Left renal pelvis (tissue), 4 donors: ENCODE data around the gene DVL1. TPM values are rescaled to one million over a fixed set of nuclear protein-coding genes. Genes with fewer than 3 reads are reported as not detected.

ENCODE experiments used
- DNase-seq, 4 donors: peaks; one replicate each; pipeline ENCODE4 v3.0.0-alpha.2; 2013; ENCODE audit warnings: low read depth in 4 of 4, low spot score in 3 of 4
- polyA plus RNA-seq, 4 donors: library from polyadenylated mRNA; unstranded; fragments of 120-200 nt; gene quantifications; one replicate each; pipeline ENCODE4 v1.2.1, GENCODE V29; 2013; ENCODE audit not compliant: insufficient read length in 4 of 4

The DVL1 gene
- polyA plus RNA-seq, 4 donors = 25.8 to 45.4 (median 26.1) TPM

DNA sequence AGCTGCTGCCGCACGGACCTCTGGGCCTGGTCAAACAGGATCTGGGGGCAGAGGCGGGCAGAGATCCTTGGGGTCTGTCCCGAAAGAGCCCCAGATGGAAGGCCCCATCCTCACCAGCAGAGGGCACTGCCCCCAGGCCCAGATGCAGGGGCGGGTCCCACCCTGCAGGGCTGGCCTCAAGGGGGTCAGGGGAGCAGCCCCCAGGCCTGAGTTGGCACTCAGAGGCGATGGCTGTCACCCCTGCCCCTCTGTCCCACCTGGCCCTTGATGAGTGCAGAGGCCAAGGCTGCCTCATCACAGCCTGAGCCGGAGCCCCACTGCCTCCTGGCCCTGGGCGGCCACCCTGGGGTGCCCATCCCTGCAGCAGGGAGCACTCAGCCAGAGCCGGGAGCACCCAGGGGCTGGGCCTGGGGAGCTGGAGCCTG, 47.2 kb downstream of the DVL1 start:
- no peak for DNase-seq

DNA sequence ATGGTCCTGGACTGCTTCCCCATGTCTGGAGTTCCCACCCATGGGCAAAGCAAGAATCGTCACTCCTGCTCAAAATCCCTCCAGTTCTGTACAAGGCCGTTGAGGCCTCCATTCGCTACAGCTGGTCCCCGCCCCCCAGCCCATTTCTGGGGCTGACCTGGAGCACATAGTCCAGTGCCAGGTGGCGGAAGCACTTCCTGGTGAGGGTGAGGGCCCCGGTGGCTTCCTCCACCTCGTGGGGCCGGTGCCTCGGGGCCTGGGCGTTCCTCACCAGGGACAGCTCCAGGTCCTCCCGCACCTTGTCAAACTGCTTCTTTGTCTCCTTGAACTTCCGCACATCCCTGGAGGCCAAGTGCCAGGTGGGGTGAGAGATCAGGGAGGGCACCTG, 48.9 kb downstream of the DVL1 start:
- DNase-seq = no peak

DNA sequence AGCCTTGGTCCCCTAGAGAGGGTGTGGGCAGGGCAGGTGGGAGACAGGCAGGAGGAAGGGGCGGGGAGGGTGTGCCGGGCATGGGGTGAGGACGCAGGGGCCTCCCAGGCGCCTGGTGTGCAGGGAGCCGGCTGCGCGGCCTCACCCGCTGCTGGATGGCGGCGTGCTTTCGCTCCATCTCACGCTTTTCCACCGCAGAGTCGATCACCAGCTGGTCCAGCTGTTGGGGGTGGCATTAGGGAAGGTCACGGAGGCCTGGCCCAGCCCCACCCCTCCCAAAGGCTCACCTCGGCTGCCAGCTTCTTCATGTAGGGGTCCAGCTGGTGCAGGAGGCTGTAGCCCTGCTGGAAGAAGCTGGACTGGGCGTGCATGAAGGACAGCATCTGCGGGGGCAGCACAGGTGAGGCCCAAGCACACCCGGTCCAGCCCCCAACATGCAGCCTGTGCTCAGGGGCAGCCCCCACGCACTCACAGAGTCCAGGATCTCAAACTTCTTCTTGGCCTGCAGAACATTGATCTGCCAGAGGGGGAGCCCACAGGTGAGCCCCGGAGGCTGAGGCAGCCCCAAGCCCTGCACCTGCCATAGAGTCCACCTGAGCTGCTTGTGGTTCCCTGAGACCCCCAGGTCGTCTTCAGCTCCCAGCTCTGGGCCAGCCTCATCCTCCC, 49.4 kb downstream of the DVL1 start:
- no peak for DNase-seq

DNA sequence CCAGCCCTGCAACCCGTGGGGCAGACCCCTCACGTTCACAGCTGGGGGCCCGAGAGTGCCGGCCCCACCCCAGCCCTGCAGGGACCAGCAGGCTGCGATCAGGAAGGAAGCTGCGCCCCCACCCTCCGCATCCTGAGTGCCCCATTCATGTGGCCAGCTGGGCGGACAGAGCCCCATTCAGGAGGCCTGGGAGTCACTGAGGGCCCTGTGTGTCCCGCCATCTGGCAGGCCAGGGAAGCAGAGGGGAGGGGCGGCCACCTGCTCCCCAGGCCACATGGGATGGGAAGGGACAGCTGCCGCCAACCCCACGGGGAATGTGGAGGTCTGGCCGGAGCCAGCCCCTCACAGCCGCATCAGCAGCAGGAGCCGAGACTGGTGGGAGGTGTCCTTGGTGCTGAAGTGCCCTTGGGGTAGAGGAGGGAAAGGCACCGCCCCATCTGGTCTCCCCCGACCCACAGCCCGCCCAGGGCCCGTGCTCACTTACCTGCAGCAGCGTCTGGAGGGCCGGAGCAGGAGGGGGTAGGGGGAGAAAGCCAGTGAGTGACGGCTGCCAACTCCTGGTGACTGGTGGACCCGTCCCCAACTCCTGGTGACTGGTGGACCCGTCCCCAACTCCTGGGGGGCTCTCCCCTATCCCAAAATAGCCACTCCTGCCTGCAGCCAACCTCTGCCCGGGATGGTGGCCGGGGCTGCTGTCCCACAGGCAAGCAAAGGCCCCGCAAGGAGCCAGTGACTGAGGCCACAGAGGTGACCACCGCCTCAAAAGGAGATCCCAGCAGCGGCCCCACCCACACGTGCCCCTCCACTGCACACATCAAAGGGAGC, 50.1 kb downstream of the DVL1 start:
- DNase-seq = no peak

DNA sequence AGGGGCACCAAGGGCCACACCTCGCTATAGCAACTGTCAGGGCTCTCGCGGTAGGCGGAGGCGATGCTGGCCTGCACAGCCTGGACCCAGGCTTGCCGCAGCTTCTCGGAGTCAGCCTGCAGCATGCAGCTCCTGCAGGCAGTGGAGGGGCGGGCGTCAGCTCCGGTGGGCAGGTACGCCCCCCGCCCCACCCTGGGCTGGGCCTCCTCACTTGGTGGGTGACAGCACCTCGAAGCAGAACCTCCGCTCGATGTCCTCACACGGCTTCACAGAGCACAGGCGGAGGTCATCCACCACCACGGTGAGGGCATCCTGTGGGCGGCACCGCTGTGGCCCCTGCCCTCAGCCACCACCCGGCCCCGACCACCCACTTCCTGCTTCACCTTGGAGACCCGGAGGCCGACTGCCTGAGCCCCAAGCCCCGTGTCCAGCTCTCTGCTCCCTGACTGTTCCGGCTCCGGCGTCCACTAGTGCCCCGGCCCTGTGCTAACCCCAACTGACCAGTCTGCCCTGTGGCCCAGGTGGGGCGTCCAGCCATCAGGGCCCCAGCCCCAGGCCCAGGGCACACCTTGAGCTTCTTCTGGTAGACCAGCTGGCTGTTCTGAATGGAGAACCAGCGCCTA, 51.3 kb downstream of the DVL1 start:
- no peak for DNase-seq

DNA sequence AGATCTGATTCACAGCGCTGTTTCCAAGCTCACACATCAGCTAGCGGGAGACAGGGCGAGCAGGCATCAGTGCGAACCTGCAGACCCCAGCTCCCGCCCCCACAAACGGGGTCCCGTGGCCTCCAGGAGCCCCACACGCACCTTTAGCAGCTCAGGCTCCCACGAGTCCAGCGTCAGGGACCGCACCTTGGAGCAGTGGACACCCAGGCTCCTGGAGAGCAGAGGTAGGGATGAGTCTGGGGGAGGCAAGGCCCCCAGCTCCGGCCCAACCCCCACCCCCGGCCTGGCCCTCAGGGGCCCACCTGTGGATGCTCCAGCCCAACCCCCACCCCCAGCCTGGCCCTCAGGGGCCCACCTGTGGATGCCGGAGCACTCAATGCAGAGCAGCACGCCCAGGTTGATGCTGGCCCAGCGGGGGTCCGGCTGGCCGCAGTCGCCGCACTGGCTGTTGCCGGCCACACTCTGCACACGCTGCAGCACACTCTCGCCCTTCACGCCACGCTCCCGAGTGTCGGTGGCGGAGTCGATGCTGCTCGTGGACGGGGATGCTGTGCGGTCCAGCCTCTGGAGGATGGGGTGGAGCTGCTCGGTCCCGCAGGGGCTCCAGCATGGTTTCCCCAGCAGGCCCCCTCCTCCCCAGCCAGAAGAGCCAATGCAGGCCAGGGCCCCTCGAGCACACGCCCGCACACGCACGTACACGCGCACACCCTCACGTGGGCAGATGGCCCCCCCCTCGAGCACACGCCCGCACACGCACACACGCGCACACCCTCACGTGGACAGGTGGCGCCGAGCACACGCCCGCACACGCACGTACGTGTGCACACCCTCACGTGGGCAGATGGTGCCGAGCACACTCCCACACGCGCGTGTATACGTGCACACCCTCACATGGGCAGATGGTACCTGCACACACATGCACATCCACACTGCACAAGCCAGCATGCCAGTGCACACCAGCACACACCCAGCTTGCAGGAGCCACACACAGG, 52.9 kb downstream of the DVL1 start:
- DNase-seq = no peak

DNA sequence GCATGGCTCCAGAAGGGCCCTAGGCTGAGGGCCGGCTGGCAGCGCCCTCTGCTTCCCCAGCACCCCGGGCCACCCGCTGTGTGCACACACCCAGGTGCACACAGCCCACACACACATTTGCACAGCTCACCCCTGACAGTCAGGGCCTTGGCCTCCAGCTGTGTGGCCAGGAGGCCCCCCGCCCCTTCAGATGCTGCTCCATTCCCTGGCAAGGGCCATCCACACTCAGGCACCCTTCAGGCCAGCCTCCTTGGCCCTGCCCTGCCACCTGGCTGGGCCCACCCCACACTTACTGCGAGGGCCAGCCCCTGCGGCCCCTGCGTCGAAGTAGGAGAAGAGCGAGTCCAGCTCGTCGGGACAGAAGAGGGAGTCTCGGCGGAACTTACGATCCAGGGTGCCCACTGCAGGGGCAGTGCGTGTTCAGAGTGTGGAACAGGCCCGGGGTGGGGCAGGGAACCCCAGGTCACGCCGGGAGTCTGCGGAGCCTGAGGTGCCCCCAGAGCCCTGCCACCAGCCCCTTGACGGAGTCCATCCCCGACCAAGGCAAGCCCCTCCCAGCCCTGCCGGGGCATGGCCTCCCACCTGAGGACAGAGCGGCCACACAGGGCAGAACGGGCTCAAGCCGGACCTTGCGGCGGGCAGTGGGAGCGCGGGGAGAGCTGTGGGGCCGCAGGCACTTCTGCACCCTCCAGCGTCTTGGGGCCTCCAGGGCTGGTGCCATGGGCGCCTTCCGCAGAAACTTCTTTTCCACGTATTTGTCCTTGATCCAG, 53.9 kb downstream of the DVL1 start:
- no peak for DNase-seq

DNA sequence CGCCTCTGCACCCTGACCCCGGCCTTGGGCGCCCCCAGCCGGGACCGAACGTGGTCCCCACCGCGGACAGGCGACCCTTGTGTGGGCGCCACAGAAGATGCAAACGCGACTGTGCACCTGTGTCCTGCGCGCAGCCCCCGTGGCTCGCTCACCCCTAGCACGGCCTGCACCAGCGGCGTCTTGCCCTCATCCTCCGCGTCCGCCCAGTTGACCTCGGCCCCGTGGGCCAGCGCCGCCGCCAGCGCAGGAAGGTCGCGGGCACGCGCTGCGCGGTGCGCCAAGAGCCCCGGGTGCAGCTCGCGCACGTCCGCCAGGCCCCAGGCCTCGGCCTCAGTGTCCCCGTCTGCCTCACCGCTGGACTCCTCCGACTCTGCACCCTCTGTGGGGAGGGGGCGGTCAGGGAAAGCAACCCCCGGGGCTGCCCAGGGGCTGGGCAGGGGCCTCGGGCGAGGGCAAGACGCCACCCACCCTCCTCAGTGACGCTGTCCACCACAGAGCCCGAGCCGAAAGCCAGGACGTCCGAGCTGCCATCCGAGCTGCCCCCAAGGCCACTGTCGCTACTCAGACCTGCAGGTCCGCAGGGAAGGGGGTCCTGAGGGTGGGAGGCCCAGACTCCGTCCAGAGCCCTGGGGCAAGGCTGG, 54.8 kb downstream of the DVL1 start:
- no peak for DNase-seq

DNA sequence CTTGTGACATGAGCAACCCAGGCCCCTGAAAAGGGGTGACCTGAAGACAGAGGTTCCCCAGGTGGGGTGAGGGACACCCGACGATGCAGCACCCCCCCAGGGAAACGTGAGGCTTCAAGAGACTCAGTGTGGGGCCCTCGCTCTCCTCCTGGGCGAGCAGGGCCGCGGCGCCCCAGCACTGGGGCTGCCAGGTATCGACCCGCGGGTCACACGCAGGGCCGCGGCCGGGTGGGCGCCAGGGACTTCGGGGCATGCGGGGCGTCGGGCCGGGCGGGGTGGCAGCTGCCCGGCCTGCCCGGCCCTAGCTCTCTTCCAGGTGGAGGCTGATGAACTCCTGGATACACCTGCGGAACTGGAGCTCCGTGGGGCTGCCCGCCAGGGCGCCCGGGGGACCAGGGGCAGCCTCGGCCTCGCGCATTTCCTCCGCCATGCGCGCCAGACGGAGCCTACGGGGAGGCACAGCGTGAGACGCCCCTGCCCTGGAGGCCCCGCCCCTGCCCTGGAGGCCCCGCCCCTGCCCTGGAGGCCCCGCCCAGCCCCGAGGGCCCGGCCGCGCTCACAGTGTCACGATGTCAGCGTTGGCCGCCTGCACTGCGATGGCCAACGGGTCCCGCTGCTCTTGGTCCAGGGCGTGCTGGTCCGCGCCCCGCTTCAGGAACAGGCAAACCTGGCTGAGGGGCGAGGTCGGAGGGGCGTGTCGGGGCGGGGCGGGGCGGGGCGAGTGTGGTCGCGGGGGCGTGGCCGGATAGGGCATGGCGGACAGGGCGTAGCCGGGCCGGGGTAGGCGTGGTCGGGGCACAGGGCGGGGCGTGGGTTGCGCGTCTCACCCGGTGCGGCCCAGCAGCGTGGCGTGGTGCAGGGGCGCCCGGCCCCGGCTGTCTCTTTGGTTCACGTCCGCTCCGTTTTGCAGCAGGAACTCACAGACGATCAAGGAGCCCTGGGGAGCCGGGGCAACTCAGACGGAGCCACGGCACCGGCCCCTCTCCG, 55.7 kb downstream of the DVL1 start:
- no peak for DNase-seq

DNA sequence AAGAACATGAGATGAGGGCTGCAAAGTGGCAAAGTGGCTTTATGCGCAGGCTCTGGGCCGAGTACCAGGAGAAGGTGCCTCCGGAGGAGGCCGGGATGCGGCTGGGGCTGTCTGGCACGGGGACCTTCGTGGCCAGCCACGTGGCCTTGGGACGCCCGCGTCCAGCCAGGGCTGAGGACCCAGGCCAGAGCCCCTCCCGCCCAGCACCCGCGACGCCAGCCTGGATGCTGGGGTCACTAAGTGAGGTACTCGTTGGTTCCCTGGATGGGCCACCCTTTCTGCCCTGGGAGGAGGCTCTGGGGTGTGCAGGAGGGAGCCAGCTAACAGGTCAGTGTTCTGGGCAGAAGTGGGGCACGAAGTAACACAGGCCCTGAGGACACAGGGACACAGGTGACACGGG, 56.4 kb downstream of the DVL1 start:
- no peak for DNase-seq

DNA sequence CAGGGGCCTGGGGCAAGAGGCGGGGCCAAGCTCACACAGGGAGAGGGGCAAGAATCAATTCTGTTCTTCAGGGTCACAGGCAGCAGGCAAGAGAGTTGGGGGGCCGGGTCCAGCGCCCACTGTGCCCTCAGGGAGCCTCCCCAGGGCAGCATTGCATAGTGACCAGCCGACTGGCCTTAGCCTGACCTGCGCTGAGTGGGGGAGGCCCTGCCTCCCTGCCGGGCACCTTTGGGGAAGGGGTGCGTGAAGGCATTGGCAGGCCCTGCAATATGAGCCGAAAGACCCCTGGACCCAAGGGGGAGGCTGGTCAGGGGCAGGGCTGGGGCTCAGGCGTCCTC, 56.8 kb downstream of the DVL1 start:
- no peak for DNase-seq

DNA sequence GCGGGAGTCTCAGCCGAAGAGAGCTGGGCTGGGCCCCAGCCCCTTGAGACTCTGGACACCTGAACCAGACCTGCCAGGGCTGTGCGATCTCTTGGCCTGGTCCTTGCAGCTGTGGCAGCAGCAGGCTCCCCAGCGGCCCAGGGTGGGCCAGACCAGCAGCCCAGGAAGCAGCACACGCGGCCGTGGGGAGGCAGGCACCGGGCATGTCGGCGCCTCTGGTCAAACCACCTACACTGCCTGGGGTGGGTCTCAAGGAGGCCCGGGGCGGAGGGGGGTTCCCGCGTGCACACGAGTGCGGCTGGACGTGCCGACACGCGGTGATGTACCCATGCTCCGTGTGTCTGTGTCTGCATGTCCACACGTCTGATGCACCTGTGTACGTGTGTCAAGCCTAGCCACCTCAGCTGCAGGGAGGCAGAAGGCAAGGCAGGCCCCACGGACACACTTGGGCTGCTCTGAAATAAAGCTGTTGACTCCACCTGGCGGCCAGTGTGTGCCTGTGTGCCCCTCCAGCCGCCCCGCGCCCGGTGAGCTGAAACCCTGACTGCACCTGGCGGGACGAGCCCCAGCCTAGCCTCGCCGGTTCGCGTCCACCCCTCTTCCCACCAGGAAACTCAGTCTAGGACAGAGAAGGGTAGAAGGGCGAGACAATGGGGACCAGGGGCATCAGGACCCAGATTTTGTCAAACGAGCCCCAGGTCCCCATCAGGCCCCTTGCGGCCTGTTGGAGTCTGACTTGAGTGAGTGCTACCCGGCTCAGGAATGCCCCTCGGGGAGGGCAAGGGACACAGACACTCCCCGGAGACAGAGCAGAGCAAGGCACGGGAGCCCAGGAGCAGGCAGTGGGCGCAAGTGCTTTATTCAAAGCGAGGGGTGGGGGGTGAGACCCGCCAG, 57.4 kb downstream of the DVL1 start:
- peak in 2 of 4 donors; percentile 55 to 62 for DNase-seq

DNA sequence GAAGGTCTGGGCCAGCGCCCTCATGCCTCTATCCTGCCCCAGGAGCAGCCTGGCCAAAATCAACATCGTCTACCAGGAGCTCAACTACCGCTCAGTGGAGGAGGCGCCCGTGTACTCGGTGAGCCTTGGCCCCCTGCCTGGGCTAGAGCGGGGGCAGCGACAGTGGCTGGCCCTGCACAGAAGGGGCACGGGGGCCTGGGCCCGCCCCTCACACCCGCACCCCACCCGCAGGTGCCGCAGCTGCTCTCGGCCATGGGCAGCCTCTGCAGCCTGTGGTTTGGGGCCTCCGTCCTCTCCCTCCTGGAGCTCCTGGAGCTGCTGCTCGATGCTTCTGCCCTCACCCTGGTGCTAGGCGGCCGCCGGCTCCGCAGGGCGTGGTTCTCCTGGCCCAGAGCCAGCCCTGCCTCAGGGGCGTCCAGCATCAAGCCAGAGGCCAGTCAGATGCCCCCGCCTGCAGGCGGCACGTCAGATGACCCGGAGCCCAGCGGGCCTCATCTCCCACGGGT, 58.1 kb downstream of the DVL1 start:
- no peak for DNase-seq

DNA sequence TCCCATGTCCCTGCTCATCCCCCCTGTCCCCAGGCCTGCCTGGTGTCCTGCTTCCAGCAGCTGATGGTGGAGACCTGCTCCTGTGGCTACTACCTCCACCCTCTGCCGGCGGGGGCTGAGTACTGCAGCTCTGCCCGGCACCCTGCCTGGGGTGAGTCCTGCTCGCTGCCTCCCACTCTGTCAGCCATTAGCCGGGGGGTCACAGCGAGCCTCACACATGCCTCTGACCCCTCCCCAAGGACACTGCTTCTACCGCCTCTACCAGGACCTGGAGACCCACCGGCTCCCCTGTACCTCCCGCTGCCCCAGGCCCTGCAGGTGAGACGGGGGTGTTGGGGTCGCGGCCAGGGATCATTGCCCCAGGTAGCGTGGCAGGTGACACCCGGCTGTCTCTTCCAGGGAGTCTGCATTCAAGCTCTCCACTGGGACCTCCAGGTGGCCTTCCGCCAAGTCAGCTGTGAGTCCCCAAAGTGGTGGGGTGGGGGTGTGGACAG, 58.9 kb downstream of the DVL1 start:
- DNase-seq = no peak

DNA sequence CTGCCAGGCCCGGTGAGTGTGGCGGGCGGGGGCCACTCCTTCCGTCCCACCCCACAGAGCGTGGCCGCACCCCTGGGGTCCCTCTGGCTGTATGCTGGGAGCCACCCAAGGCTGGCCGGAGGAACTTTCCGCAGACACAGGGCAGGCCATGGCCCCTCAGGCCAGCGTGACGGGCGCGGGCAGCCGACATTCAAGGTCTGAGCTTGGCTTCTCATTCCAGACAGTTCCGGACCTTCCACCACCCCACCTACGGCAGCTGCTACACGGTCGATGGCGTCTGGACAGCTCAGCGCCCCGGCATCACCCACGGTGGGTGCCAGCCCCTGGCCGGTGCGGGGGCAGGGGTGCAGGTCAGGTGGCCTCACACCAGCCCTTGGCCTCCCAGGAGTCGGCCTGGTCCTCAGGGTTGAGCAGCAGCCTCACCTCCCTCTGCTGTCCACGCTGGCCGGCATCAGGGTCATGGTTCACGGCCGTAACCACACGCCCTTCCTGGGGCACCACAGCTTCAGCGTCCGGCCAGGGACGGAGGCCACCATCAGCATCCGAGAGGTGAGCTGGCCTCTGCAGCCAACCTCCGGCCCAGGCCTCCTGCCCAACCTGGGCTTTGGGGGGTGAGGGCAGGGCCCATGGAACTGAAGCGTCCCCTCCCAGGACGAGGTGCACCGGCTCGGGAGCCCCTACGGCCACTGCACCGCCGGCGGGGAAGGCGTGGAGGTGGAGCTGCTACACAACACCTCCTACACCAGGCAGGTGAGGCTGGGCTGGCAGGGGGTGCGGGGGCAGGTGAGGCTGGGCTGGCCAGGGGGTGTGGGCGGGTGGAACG, 61.7 kb downstream of the DVL1 start:
- DNase-seq = no peak
